Measurements from ENCODE around the gene HYAL4. TPM values are rescaled to one million over a fixed set of nuclear protein-coding genes. Genes with fewer than 3 reads are reported as not detected.

HYAL4 gene
- total RNA-seq, 6 experiments from 2014 or later: not detected

DNA sequence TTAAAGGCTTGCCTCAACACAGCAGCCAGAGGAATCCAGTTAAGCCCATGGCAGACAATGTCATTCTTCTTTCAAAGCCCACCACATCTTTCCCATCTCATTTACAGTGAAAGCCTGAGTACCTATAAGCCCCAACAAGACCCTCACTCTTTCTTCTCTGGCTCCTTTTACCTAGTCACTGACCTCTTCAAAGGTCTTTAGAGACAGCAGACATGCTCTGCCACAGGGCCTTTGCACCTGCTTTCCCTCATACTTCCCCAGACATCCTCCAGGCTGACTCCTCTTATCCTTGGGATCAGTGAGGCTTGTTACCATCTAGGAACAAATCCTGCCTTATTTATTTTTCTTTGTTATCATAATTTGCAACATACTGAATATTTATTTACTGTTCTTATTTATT lies 17.8 kb downstream of the HYAL4 start:
- no peak for TF ChIP-seq POLR2A (IDR thresholded peaks at IDR 0.05)
- TF ChIP-seq, protein P1, sequence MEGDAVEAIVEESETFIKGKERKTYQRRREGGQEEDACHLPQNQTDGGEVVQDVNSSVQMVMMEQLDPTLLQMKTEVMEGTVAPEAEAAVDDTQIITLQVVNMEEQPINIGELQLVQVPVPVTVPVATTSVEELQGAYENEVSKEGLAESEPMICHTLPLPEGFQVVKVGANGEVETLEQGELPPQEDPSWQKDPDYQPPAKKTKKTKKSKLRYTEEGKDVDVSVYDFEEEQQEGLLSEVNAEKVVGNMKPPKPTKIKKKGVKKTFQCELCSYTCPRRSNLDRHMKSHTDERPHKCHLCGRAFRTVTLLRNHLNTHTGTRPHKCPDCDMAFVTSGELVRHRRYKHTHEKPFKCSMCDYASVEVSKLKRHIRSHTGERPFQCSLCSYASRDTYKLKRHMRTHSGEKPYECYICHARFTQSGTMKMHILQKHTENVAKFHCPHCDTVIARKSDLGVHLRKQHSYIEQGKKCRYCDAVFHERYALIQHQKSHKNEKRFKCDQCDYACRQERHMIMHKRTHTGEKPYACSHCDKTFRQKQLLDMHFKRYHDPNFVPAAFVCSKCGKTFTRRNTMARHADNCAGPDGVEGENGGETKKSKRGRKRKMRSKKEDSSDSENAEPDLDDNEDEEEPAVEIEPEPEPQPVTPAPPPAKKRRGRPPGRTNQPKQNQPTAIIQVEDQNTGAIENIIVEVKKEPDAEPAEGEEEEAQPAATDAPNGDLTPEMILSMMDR (IDR thresholded peaks at IDR 0.05): no peak
- H3K36me3 ChIP-seq: no peaks in the 10 kb centered on the region
- H3K27ac ChIP-seq: no peak overlapping the region
- peaks cover 0 to 7% (median 0%) of the 10 kb centered on the region in 4 donors for H3K4me1 ChIP-seq
- intact Hi-C loops (cut with DNase I): loop anchor here (10.0 kb wide), 3 partner anchors 58 to 228 kb away; no protein-coding TSS in a partner anchor
- H3K4me3 ChIP-seq: no peak overlapping the region
- no peaks in the 10 kb centered on the region for H3K9me3 ChIP-seq
- DNase-seq (no peak), ATAC-seq (no peak)
- no peaks in the 10 kb centered on the region for H3K27me3 ChIP-seq

DNA sequence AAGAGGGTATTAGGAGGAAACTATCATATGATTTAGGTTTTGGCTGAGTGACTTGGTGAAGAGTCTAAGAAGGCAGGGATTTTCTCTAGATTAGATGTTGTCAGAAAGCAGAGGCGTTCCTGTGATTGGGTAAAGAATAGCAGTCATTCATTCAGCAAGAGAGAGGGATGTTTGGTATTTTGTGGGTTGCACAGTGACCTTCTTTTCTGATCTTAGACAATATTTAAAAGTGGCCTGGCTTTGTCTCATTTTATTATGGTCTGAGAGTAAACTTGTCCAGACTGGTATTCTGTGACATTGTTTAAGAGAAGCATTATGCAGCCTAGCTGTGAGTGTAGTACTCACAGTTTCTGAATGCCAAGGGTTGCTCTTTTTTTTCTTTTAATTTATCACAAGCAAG lies 18.5 kb downstream of the HYAL4 start:
- intact Hi-C loops (cut with DNase I): loop anchor here (10.0 kb wide), 3 partner anchors 59 to 229 kb away; no protein-coding TSS in a partner anchor
- no peak for TF ChIP-seq POLR2A (IDR thresholded peaks at IDR 0.05)
- TF ChIP-seq, protein P1 (IDR thresholded peaks at IDR 0.05): no peak
- DNase-seq (no peak), ATAC-seq (no peak)
- 100% methylated on average over 1 of the region's 1 CpG for WGBS (ENCODE audit: insufficient coverage, low coverage, low lambda C conversion rate, missing lambda C conversion rate)
- H3K4me3 ChIP-seq: no peak overlapping the region
- no peaks in the 10 kb centered on the region for H3K36me3 ChIP-seq
- H3K9me3 ChIP-seq: no peaks in the 10 kb centered on the region
- H3K27ac ChIP-seq: no peak overlapping the region
- no peaks in the 10 kb centered on the region for H3K27me3 ChIP-seq
- H3K4me1 ChIP-seq: peaks cover 0 to 7% (median 0%) of the 10 kb centered on the region in 4 donors

GRCh38 chr7:123864012-123864411 lies 19.0 kb downstream of the HYAL4 start:
- no peak overlapping the region for H3K27ac ChIP-seq

GRCh38 chr7:123864436-123864835 lies 19.5 kb downstream of the HYAL4 start:
- ATAC-seq: no peak
- Histone ChIP-seq H3K4me1 (peaks cover 0 to 7% (median 0%) of the 10 kb centered on the region in 4 donors), H3K27me3 (no peaks in the 10 kb centered on the region), H3K9me3 (no peaks in the 10 kb centered on the region), H3K27ac (no peak overlapping the region), H3K36me3 (no peaks in the 10 kb centered on the region), H3K4me3 (no peak overlapping the region)
- 56% methylated on average over 3 of the region's 3 CpGs for WGBS (ENCODE audit: insufficient coverage, low coverage, low lambda C conversion rate, missing lambda C conversion rate)
- DNase-seq: no peak
- TF ChIP-seq, protein P1 (IDR thresholded peaks at IDR 0.05): no peak
- no peak for TF ChIP-seq POLR2A (IDR thresholded peaks at IDR 0.05)
- intact Hi-C loops (cut with DNase I): loop anchor here (10.0 kb wide), 3 partner anchors 60 to 230 kb away; no protein-coding TSS in a partner anchor

More at GRCh38 chr7:123864012-123864411, 19.0 kb downstream of the HYAL4 start:
- ATAC-seq (no peak), DNase-seq (no peak)
- no CpG with 5 or more reads among the region's 1 CpG for WGBS (ENCODE audit: insufficient coverage, low coverage, low lambda C conversion rate, missing lambda C conversion rate)
- no peak overlapping the region for H3K4me3 ChIP-seq
- H3K9me3 ChIP-seq: no peaks in the 10 kb centered on the region
- no peak for TF ChIP-seq POLR2A (IDR thresholded peaks at IDR 0.05)
- TF ChIP-seq, protein P1 (IDR thresholded peaks at IDR 0.05): no peak
- intact Hi-C loops (cut with DNase I): loop anchor here (10.0 kb wide), 3 partner anchors 59 to 229 kb away; no protein-coding TSS in a partner anchor
- no peaks in the 10 kb centered on the region for H3K36me3 ChIP-seq
- H3K27me3 ChIP-seq: no peaks in the 10 kb centered on the region
- peaks cover 0 to 7% (median 0%) of the 10 kb centered on the region in 4 donors for H3K4me1 ChIP-seq
